ENCODE measurements around the gene PRKCA.
"Not testable (repeated sequence)": the region's sequence is repeated elsewhere in the genome, so short reads cannot be mapped to it uniquely, and the experiment has no call there.

Gene PRKCA

DNA sequence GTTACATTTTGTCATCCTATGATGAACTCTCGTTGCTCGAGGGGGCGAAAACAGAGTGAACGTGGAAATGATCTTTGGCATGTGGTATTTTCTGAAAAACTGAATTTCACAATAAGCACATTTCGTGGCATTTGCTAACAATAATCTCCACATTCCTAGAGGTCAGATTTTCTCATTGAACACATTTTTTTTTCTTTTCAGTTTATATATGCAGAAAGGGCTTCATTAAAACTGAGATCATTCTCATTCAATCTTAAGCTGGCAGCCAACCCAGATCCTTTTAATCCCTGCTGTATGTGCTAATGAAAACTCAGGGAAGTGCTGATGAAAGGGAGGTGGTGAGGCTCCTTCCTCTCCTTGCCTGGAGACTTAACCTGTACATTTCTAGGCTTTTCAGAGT, 52.6 kb downstream of the PRKCA start:
- H3K27me3 Mint-ChIP-seq = no peaks in the 10 kb centered on the region
- H3K4me1 Mint-ChIP-seq (ENCODE audit: low read depth in 2 of 2) = peaks cover 6 to 15% of the 10 kb centered on the region in 2 donors

DNA sequence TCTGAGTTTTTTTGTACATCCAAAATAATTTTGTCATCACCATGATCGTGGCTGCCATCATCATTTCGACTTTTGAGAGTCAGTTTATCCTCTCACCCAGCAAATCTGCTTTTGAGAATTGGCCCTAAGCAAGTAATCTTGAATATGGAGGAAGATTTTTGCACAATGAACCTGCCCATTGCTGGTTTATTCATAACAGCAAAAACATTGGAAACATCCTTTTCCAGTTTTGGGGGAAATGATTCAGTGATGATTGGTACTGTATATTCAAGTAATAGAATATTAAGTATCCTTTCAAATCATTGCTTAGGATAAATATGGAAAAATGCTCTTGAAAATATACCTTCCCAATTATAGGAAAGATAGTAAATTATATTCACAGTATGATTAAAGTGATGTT, 53.1 kb downstream of the PRKCA start:
- Mint-ChIP-seq H3K9me3 (no peaks in the 10 kb centered on the region), H3K36me3 (ENCODE audit: insufficient read depth) (no peaks in the 10 kb centered on the region), H3K27me3 (no peaks in the 10 kb centered on the region), H3K4me1 (ENCODE audit: low read depth in 2 of 2) (peaks cover 9 to 15% of the 10 kb centered on the region in 2 donors), H3K4me3 (no peak overlapping the region), H3K27ac (no peak overlapping the region)
- DNase-seq (no peak), ATAC-seq (replicated peaks) (no peak)

More for the DNA sequence above, 52.6 kb downstream of the PRKCA start:
- Mint-ChIP-seq H3K36me3 (ENCODE audit: insufficient read depth) (no peaks in the 10 kb centered on the region), H3K9me3 (no peaks in the 10 kb centered on the region), H3K27ac (peak overlapping the region in 1 of 2 donors; percentile 12), H3K4me3 (no peak overlapping the region)
- no peak for DNase-seq
- ATAC-seq (replicated peaks) = no peak

DNA sequence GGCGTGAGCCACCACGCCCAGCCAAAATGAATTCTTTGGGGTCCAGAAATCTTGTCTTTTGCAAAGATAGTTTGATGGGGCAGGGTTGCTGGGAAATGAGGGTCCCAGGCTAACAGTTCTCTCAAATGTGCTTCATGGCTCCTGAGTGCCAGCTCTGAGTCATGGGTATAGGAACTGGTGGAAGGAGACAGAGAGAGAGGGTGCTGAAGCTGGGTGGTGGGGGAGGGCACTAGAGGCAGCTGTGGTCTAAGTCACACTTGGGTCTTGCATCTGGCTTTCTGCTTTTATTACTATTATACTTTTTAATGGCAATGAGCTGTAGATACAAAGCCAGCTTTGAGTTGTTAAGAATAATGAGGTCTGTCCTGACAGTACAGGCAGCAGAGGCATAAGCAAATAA, 54.6 kb downstream of the PRKCA start:
- no peak overlapping the region for H3K4me3 Mint-ChIP-seq
- peaks cover 7 to 9% of the 10 kb centered on the region in 2 donors for H3K4me1 Mint-ChIP-seq (ENCODE audit: low read depth in 2 of 2)
- no peaks in the 10 kb centered on the region for H3K27me3 Mint-ChIP-seq
- DNase-seq = no peak
- H3K36me3 Mint-ChIP-seq (ENCODE audit: insufficient read depth) = no peaks in the 10 kb centered on the region
- H3K27ac Mint-ChIP-seq = no peak overlapping the region
- no peak for ATAC-seq (replicated peaks)
- H3K9me3 Mint-ChIP-seq = no peaks in the 10 kb centered on the region

DNA sequence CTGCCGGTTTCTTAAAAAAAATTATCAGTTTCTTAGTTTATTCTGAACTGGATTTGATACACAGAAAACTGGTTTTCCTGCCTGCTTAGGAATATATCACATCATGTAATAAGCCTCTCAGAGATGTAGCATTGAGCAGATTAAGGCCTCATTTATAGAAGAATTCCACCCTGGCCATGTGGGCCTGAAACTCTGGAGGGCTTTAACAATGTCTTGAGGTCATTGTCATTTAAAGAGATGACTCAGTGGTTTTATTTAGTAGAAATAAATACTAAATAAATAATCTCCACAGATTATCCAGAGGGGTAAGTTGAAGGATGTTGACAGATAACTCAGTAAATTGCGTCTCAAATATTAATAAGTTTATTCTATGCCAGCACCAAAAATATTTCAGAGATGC, 56.9 kb downstream of the PRKCA start:
- Mint-ChIP-seq H3K4me3 (no peak overlapping the region), H3K36me3 (ENCODE audit: insufficient read depth) (no peaks in the 10 kb centered on the region), H3K27ac (no peak overlapping the region), H3K4me1 (ENCODE audit: low read depth in 2 of 2) (peaks cover 6 to 9% of the 10 kb centered on the region in 2 donors), H3K9me3 (no peaks in the 10 kb centered on the region), H3K27me3 (no peaks in the 10 kb centered on the region)
- DNase-seq = no peak
- ATAC-seq (replicated peaks) = no peak

DNA sequence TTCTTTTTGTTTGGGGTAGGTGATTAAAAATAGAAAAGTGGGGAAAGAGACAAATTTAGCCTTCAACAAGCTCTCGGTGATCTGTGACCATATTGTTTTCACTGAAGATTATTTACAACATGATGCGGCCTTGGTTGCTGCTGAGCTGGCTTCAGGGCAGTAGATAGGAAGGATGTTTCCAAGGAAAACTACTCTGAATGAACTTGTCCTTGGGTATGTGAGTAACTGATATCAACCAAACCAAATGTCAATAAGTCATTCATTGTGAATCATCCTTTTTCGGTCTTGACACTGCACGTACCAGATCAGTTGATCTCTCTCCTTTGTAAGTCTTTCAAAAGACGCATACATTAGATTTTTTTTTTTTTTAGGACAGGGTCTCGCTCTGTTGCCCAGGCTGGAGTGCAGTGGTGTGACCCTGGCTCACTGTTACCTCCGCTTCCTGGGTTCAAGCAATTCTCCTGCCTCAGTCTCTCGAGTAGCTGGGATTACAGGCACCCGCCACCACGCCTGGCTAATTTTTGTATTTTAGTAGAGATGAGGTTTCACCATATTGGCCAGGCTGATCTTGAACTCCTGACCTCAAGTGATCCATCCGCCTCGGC, 58.6 kb downstream of the PRKCA start:
- H3K4me1 Mint-ChIP-seq (ENCODE audit: low read depth in 2 of 2) = peaks cover 14 to 18% of the 10 kb centered on the region in 2 donors
- not testable (repeated sequence) for ATAC-seq (replicated peaks); H3K27ac Mint-ChIP-seq

DNA sequence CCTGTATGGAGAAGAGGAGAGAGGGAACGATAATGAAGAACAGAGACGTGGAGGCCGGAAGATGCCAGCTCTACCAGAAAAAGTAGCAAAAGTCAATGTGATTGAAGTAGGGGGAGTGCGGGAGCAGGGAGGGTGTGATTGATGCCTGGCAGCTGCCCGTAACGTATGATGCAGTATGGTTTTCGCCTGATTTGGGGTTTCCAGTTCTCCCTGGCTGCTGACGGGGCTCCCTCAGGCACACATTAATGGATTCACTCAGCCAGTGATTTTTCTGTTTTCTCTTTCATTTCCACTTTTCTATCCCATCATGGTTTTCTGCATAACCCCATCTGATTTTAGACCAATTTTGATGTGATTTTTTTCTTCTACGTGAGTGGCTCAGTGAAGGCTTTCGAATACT, 62.1 kb downstream of the PRKCA start:
- H3K27ac Mint-ChIP-seq = peak overlapping the region in 1 of 2 donors; percentile 6
- H3K9me3 Mint-ChIP-seq = no peaks in the 10 kb centered on the region
- peaks cover 14 to 18% of the 10 kb centered on the region in 2 donors for H3K4me1 Mint-ChIP-seq (ENCODE audit: low read depth in 2 of 2)
- ATAC-seq (replicated peaks) (no peak), DNase-seq (no peak)
- no peaks in the 10 kb centered on the region for H3K36me3 Mint-ChIP-seq (ENCODE audit: insufficient read depth)
- no peak overlapping the region for H3K4me3 Mint-ChIP-seq
- H3K27me3 Mint-ChIP-seq = no peaks in the 10 kb centered on the region

More for the DNA sequence above, 58.6 kb downstream of the PRKCA start:
- H3K9me3 Mint-ChIP-seq; H3K4me3 Mint-ChIP-seq; H3K36me3 Mint-ChIP-seq (ENCODE audit: insufficient read depth); DNase-seq; H3K27me3 Mint-ChIP-seq: not testable (repeated sequence)

DNA sequence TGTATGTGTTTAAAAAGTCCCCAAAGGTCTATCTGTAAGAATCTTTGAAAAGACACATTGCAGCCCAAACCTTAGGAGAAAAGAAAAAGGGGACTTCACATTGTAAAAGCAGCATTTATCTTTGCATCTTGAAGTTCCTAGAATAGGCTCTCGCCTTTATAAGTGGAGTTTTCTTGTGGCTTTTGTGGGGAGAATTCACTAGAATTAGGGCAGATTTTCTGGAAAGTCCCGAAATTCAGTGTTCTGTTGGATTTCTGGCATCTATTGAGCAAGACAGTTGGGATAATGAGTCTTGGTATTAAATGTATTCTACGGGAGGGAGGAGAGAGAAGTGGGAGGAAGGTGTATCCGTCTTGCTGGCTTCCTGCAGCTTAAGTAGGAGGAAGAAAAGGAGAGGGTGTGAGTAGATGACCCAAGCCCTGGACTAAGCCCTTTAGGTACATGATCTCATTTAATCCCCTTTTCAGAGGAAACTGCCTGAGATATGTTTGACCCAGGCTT, 62.6 kb downstream of the PRKCA start:
- no peak for ATAC-seq (replicated peaks)
- Mint-ChIP-seq H3K9me3 (no peaks in the 10 kb centered on the region), H3K27ac (peak overlapping the region in 1 of 2 donors; percentile 6), H3K27me3 (no peaks in the 10 kb centered on the region), H3K4me1 (ENCODE audit: low read depth in 2 of 2) (peaks cover 14 to 18% of the 10 kb centered on the region in 2 donors), H3K36me3 (ENCODE audit: insufficient read depth) (no peaks in the 10 kb centered on the region), H3K4me3 (no peak overlapping the region)
- DNase-seq = no peak

DNA sequence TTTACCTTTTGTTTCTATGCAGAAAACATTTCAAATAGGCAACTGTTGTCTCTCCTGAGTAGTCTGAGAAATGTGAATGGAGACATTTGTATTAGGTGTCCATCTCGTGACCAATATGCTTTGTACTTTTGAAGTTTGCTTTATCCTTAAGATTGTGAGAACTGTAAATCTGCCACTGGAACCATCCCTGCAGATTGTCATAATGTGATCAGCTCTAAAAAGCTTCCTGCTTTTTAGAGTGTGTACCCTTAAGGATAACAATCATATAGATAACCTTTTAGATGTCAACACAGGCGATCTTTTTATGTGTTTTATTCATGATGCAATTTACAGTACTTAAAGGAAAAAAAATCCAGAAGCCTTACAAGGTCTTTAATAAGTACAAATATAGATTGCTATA, 63.5 kb downstream of the PRKCA start:
- H3K27me3 Mint-ChIP-seq = no peaks in the 10 kb centered on the region
- no peak overlapping the region for H3K27ac Mint-ChIP-seq
- H3K4me3 Mint-ChIP-seq = no peak overlapping the region
- DNase-seq = no peak
- H3K4me1 Mint-ChIP-seq (ENCODE audit: low read depth in 2 of 2) = peaks cover 11 to 18% of the 10 kb centered on the region in 2 donors
- H3K9me3 Mint-ChIP-seq = no peaks in the 10 kb centered on the region
- no peak for ATAC-seq (replicated peaks)
- peaks cover 3% of the 10 kb centered on the region for H3K36me3 Mint-ChIP-seq (ENCODE audit: insufficient read depth)

DNA sequence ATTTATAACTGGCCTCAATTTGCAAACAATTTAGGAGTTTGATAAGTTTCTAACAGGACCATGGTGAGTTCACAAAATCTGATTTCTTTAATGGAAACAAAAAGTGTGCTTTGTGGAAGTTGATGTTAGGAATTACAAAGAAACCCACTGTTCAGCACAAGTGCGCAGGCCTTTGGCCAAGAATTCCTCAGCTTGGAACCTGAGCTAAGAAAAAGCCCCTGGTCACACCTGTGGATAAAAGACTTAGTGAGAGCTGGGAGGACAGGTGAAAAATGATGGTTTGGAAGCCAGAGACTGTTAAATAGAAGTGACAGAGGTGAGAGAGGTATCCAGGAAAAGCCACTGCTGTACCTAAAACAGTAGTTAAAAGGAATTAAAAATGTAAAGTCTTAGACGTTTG, 64.7 kb downstream of the PRKCA start:
- H3K27ac Mint-ChIP-seq = no peak overlapping the region
- peaks cover 11 to 18% of the 10 kb centered on the region in 2 donors for H3K4me1 Mint-ChIP-seq (ENCODE audit: low read depth in 2 of 2)
- no peak overlapping the region for H3K4me3 Mint-ChIP-seq
- no peak for ATAC-seq (replicated peaks)
- peaks cover 3% of the 10 kb centered on the region for H3K36me3 Mint-ChIP-seq (ENCODE audit: insufficient read depth)
- DNase-seq = no peak
- no peaks in the 10 kb centered on the region for H3K27me3 Mint-ChIP-seq
- H3K9me3 Mint-ChIP-seq = no peaks in the 10 kb centered on the region

DNA sequence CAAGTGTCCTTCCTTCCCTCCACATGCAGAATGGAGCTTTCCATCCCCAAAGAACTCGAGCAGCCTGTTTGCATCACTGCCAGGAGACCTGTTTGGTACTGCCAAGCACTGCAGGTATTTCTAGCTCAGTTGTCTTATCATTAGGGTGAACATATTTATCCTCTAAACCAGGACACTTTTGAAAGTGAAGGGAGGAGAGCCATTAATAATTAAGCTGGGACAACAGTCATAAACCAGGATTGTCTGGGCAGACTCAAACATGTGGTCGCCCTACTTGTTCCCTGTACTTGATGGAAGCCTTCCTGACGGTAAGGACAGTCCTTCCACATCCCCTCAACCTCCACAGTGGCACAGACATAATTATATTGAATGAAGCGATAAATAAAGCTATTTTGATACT, 67.4 kb downstream of the PRKCA start:
- no peak for DNase-seq
- Mint-ChIP-seq H3K27ac (peak overlapping the region in 1 of 2 donors; percentile 49), H3K4me3 (no peak overlapping the region), H3K36me3 (ENCODE audit: insufficient read depth) (peaks cover 3% of the 10 kb centered on the region), H3K27me3 (no peaks in the 10 kb centered on the region), H3K4me1 (ENCODE audit: low read depth in 2 of 2) (peaks cover 11 to 18% of the 10 kb centered on the region in 2 donors), H3K9me3 (no peaks in the 10 kb centered on the region)
- no peak for ATAC-seq (replicated peaks)

DNA sequence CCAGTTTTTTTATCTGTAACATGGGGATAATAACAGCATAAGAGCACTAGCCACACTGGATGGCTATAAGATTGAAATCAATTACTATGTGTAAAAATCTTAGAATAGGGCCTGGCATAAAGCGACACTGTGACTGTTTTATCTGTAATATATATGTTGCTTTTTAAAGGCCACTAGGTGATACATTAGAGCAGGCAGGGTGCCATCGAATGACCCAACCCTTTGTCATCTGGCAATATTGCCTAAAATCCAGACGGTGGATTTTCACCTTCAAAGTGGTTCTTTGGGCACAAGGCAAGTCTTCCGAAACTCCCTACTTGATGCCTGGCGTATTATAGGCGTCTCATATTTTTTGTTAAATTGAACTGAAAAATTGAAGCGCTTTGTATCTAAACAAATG, 69.1 kb downstream of the PRKCA start:
- Mint-ChIP-seq H3K4me1 (ENCODE audit: low read depth in 2 of 2) (peaks cover 0 to 18% of the 10 kb centered on the region in 2 donors), H3K9me3 (no peaks in the 10 kb centered on the region), H3K36me3 (ENCODE audit: insufficient read depth) (peaks cover 6% of the 10 kb centered on the region), H3K27me3 (no peaks in the 10 kb centered on the region), H3K4me3 (no peak overlapping the region), H3K27ac (no peak overlapping the region)
- DNase-seq (no peak), ATAC-seq (replicated peaks) (no peak)

DNA sequence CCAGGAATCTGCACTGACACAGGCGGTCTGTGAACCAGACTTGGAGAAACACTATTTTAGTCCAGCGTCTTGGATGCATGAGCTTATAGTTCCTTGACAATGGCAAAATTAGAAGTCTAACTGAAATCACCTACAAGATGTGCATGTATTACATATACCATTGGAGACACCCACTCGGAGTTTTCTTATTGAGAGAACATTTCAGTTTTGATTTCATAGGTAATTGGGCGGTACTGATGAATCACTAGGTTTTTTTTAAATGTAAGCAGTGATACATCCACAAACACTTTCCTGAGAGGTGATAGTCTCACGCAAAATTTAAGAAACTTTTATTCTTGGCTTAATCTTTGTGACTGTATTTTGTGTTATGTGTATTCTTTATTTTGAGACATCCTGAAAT, 69.8 kb downstream of the PRKCA start:
- Mint-ChIP-seq H3K27me3 (no peaks in the 10 kb centered on the region), H3K36me3 (ENCODE audit: insufficient read depth) (peaks cover 6% of the 10 kb centered on the region), H3K9me3 (no peaks in the 10 kb centered on the region), H3K4me3 (no peak overlapping the region), H3K4me1 (ENCODE audit: low read depth in 2 of 2) (peaks cover 0 to 18% of the 10 kb centered on the region in 2 donors), H3K27ac (no peak overlapping the region)
- no peak for ATAC-seq (replicated peaks)
- DNase-seq = no peak

DNA sequence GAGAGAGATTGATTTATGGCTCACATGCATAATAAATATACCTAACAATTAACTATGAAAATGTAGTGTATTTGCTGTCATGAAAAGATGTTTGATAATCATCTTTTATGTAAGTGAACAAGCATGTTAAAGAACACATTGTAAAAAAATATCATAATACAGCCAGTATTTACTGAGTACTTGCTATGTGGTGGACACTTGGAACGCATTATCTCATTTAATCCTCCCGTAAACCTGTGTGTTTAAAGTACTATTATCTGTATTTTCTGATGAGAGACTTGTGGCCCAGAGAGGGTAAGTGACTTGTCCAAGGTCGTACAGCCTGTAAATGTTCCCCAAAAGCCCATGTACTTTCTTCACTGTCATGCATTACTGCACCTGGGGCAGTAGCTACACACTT, 70.7 kb downstream of the PRKCA start:
- Mint-ChIP-seq H3K36me3 (ENCODE audit: insufficient read depth) (peaks cover 6% of the 10 kb centered on the region), H3K27me3 (no peaks in the 10 kb centered on the region), H3K9me3 (no peaks in the 10 kb centered on the region), H3K4me1 (ENCODE audit: low read depth in 2 of 2) (peaks cover 0 to 18% of the 10 kb centered on the region in 2 donors), H3K27ac (peak overlapping the region in 1 of 2 donors; percentile 88), H3K4me3 (no peak overlapping the region)
- ATAC-seq (replicated peaks) (no peak), DNase-seq (no peak)

DNA sequence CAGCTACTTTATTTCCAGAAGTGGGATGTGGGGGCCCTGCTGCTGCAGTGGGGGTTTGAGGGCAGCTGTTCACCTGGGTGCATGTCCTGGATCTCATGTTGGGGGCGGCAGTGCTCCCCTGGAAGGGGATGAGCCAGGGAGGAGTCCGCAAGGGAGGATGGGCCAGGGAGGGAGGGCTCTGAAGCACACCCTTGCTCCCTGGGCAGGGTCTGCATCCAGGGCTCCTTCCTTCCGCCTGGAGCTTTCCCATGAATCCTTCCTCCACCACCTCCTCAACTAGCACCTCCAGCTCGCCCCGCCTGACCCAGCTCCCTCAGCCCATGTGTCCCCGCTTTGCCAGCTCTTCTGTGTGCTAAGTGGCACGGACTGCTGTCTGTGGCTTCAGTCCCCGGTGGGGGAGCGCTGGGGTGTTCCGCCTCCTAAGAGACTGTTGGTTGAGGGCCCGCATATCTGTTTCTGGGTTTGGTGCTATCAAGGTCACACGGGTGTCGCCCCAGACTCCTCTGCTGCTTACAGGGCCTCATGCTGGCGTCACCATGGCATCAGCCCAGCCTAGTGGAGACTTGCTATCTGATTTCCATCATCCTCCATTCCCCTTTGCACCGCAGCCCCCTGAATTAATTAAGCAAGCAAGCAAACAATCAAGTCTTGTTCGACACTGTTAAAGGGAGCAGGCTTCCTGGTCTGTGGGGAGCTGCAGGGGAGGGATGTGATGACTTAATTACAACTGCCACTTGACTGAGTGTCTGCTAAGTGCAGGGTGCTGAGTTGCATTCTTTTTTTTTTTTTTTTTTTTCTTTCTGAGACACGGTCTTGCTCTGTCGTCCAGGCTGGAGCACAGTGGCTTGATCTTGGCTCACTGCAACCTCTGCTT, 71.8 kb downstream of the PRKCA start:
- Mint-ChIP-seq H3K36me3 (ENCODE audit: insufficient read depth) (peaks cover 6% of the 10 kb centered on the region), H3K27ac (peak overlapping the region; percentile 80 to 88), H3K9me3 (no peaks in the 10 kb centered on the region), H3K27me3 (no peaks in the 10 kb centered on the region), H3K4me1 (ENCODE audit: low read depth in 2 of 2) (peaks cover 0 to 18% of the 10 kb centered on the region in 2 donors), H3K4me3 (peak overlapping the region in 1 of 2 donors; percentile 57)
- ATAC-seq (replicated peaks) (peak; percentile 95), DNase-seq (peak; percentile 9 to 62 (median 59))

All from effector memory CD8-positive, alpha-beta T cell (primary cell).